Karpas-422 (cell line): Measurements from ENCODE around the gene CATSPER2. TPM values are rescaled to one million over a fixed set of nuclear protein-coding genes. Genes with fewer than 3 reads are reported as not detected.
"Not testable (repeated sequence)": the region's sequence is repeated elsewhere in the genome, so short reads cannot be mapped to it uniquely, and the experiment has no call there.

Source experiments
- DNase-seq: peaks from one replicate; pipeline ENCODE4 v3.0.0-alpha.2; 2015
- H2AFZ ChIP-seq: fragments of 200-600 bp; sonication (generic); 2 replicates; pipeline ENCODE4 v1.6.1; 2014; ENCODE audit warnings: antibody characterized with exemption, low read length, mixed read lengths
- H3K27ac ChIP-seq: fragments of 200-600 bp; sonication (generic); 2 replicates; pipeline ENCODE4 v1.5.1; 2014; ENCODE audit warnings: mild to moderate bottlenecking, low read length, moderate library complexity
- H3K27me3 ChIP-seq: fragments of 200-600 bp; sonication (generic); 2 replicates; pipeline ENCODE4 v1.6.1; 2014; ENCODE audit warnings: low read length, mixed read lengths
- H3K36me3 ChIP-seq: fragments of 200-600 bp; sonication (generic); 2 replicates; pipeline ENCODE4 v1.6.1; 2014; ENCODE audit warnings: low read length, mixed read lengths; ENCODE audit not compliant: insufficient read depth
- H3K4me1 ChIP-seq: fragments of 200-600 bp; sonication (generic); 2 replicates; pipeline ENCODE4 v1.6.1; 2014; ENCODE audit warnings: mild to moderate bottlenecking, low read length, mixed read lengths
- H3K4me2 ChIP-seq: fragments of 200-600 bp; sonication (generic); 2 replicates; pipeline ENCODE4 v1.6.1; 2014; ENCODE audit warnings: low read length, low read depth, mild to moderate bottlenecking; ENCODE audit not compliant: poor library complexity, severe bottlenecking
- H3K4me3 ChIP-seq: fragments of 200-600 bp; sonication (generic); 2 replicates; pipeline ENCODE4 v1.5.1; 2014; ENCODE audit warnings: mild to moderate bottlenecking, antibody characterized with exemption, low read length, mixed read lengths
- H3K79me2 ChIP-seq: fragments of 200-600 bp; sonication (generic); 2 replicates; pipeline ENCODE4 v1.6.1; 2014; ENCODE audit warnings: mild to moderate bottlenecking, low read length, mixed read lengths
- H3K9ac ChIP-seq: fragments of 200-600 bp; sonication (generic); 2 replicates; pipeline ENCODE4 v1.6.0; 2014; ENCODE audit warnings: low read length
- H3K9me2 ChIP-seq: fragments of 200-600 bp; sonication (generic), shearing (Covaris generic); replicated peaks from 2 replicates; pipeline ENCODE4 v1.6.0; 2014; ENCODE audit warnings: mild to moderate bottlenecking, low read length, moderate library complexity; ENCODE audit not compliant: insufficient read depth
- H3K9me3 ChIP-seq: fragments of 300-700, 200-600 bp; sonication (generic); 2 replicates; pipeline ENCODE4 v1.6.1; 2014; ENCODE audit warnings: low read length, mixed read lengths
- H4K20me1 ChIP-seq: fragments of 200-600 bp; sonication (generic); 2 replicates; pipeline ENCODE4 v1.6.1; 2014; ENCODE audit warnings: mild to moderate bottlenecking, antibody characterized with exemption, low read length, low read depth; ENCODE audit not compliant: insufficient read depth
- total RNA-seq: library from RNA; depleted of rRNA; stranded (reverse); fragments of >200 nt; shearing (Covaris generic); gene quantifications from 2 replicates; pipeline ENCODE4 v1.2.3, GENCODE V29; 2014; ENCODE audit warnings: low replicate concordance

The CATSPER2 gene
- total RNA-seq, 1 experiment from 2014 or later = 6.0 TPM

DNA sequence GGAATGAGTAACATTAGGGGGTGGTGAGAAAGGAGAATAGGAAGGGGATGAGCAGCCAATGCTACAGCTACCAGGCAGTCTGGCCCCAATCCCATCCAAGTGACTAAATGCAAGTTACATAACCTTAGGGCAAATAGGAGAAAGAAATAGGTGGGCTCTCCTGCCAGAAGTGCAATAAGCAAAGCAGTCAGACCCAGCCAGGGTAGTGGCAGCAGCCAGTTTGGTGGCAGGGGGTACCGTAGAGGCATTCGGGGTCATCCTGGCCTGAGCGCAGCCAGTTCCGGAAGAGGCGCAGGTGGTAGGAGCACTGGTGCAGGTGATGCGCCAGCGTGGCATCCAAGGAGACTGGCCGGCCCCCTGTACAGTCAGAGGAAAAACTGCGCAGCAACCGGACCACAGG, 11.1 kb upstream of the CATSPER2 start:
- not testable (repeated sequence) for H3K9me3 ChIP-seq, H3K9me2 ChIP-seq, H3K27ac ChIP-seq, H3K79me2 ChIP-seq, H3K4me3 ChIP-seq, H3K9ac ChIP-seq, H3K36me3 ChIP-seq, H3K27me3 ChIP-seq, H3K4me1 ChIP-seq, H3K4me2 ChIP-seq, H2AFZ ChIP-seq, DNase-seq, H4K20me1 ChIP-seq

DNA sequence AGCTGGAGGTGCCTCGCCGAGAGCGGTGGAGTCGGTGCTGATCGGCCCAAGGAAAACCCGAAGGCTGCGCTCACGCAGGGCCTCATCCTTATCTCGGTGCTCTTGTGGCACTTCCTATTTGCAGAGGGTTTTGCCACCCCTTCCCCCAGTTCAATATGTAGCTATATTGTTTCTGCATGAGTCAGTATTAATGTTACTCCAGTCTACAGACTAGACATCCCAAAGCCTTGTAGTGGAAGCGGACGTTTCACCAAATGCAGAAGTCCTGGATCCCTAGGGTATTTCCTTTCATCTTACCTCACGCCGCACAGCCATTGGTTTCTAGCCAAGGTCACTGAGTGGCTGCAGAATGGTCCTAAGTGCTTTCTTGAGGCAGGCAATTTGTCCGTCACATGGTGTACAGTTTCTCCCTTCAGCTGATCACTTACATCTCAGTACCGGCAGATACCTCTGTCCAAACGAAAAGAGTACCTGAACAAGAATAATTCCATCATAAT, 834 bp upstream of the CATSPER2 start:
- DNase-seq = peak; percentile 4
- not testable (repeated sequence) for H4K20me1 ChIP-seq, H3K27ac ChIP-seq, H3K9me2 ChIP-seq, H3K79me2 ChIP-seq, H3K9me3 ChIP-seq, H3K36me3 ChIP-seq, H2AFZ ChIP-seq, H3K27me3 ChIP-seq, H3K4me3 ChIP-seq, H3K4me2 ChIP-seq, H3K9ac ChIP-seq
- peaks cover 16% of the 10 kb centered on the region for H3K4me1 ChIP-seq

DNA sequence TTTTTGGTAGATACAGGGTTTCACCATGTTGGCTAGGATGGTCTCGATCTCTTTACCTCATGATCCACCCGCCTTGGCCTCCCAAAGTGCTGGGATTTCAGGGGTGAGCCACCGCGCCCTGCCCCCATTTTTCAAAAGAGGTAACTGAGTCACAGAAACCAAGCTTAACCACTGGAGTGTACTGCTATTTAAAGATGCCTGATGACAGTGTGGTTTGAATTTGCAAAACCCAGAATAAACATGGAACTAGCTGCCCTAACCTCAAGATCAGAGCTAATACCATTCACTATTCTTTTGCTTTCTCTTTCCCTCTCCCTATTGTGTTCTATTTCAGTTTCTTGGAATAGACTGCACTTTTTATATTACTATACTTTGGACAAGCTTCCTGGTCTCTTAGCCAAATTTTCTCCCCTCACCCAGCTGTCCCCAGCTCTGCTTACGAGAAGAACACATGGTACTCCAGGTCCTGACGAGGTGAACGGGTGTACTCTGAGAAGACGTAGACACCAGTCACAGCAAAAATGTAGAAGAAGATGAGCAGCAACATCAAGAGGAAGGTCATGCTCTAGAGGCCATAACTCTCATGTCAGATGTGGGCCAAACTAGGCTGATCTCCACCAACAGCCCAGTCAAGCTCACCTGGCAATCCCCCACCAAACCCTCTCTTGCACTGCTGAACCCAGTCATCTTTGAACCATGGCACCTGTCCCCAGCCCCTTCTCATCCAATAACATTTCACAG, 10.0 kb downstream of the CATSPER2 start:
- not testable (repeated sequence) for H2AFZ ChIP-seq
- peak; percentile 38 for DNase-seq

DNA sequence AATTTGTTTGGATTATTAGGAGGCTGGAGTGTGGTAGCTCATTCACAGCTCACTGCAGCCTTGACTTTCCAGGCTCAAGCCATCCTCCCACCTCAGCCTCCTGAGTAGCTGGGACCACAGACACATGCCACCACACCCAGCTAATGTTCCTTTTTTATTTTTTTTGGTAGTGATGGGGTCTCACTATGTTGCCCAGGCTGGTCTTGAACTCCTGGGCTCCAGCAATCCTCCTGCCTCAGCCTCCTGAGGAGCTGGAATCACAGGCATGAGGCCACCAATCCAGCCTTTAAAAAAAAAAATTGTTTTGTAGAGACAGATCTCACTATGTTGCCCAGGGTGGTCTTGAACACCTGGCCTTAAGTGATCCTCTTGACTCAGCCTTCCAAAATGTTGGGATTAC, 21.7 kb downstream of the CATSPER2 start:
- not testable (repeated sequence) for H3K4me2 ChIP-seq, H3K27ac ChIP-seq, H2AFZ ChIP-seq, H3K36me3 ChIP-seq, H4K20me1 ChIP-seq, H3K9ac ChIP-seq, H3K79me2 ChIP-seq, H3K4me1 ChIP-seq, H3K9me2 ChIP-seq, H3K27me3 ChIP-seq, H3K4me3 ChIP-seq, H3K9me3 ChIP-seq
- peak; percentile 31 for DNase-seq

More for the DNA sequence above, 10.0 kb downstream of the CATSPER2 start:
- H3K4me3 ChIP-seq, H3K9ac ChIP-seq, H3K9me3 ChIP-seq, H3K4me1 ChIP-seq, H3K36me3 ChIP-seq, H3K9me2 ChIP-seq, H3K27me3 ChIP-seq, H4K20me1 ChIP-seq, H3K27ac ChIP-seq, H3K4me2 ChIP-seq, H3K79me2 ChIP-seq: not testable (repeated sequence)

DNA sequence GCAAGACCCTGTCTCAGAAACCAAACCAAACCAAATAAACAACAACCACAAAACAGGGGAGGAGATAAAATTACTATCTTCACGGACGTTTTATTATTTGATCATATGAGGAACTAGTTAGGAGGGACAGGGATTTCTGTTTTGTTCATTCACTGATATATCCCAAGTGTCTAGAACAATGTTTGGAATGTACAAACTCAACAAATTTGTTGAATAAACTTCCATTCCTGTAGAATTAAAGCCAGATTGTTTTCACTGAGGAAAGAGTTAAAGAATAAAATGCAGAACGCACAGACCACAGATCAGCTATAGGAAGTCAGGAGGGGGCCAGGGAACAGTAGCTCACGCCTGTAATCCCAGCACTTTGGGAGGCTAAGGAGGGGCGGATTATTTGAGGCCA, 23.5 kb downstream of the CATSPER2 start:
- Histone ChIP-seq H3K9me2 (no peaks in the 10 kb centered on the region), H3K9me3 (no peaks in the 10 kb centered on the region), H3K4me2 (no peak overlapping the region), H3K9ac (no peak overlapping the region), H3K36me3 (no peaks in the 10 kb centered on the region), H4K20me1 (no peaks in the 10 kb centered on the region), H2AFZ (no peak overlapping the region), H3K27me3 (no peaks in the 10 kb centered on the region), H3K79me2 (no peaks in the 10 kb centered on the region), H3K27ac (no peak overlapping the region), H3K4me1 (no peaks in the 10 kb centered on the region), H3K4me3 (no peak overlapping the region)
- DNase-seq = peak; percentile 17

DNA sequence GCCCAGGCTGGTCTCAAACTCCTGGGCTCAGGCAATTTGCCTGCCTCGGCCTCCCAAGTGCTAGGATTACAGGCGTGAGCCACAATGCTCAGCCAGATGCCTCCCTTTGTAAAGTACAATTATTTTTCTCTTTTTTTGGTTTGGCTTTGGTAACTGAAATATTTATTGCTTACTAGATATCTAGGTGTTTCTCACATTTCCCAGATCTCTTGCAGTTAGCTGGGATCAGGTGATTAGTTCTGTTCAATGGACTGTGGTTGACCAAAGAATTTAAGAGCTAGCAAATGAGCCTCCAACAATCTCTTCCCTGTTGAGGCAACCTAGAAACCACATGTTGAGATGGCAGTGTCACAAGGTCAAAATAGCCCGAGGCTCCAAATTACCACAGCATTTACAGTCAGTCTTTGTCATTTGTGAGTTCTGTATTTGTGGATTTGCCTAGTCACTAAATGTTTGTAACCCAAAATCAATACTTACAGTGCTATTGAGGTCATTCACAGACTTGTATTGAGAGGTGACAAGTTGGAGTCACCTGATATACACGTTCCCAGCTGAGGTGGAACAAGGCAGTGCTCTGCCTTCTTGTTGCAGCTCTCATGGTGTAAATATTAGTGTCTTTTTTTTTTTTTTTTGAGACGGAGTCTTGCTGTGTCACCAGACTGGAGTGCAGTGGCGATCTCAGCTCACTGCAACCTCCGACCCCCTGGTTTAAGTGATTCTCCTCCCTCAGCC, 26.4 kb downstream of the CATSPER2 start:
- not testable (repeated sequence) for H3K4me1 ChIP-seq, H3K4me3 ChIP-seq, H3K9ac ChIP-seq, H3K36me3 ChIP-seq, H3K9me3 ChIP-seq, H3K4me2 ChIP-seq, H2AFZ ChIP-seq, H3K27me3 ChIP-seq, H3K79me2 ChIP-seq, H3K9me2 ChIP-seq, H4K20me1 ChIP-seq, H3K27ac ChIP-seq, DNase-seq

DNA sequence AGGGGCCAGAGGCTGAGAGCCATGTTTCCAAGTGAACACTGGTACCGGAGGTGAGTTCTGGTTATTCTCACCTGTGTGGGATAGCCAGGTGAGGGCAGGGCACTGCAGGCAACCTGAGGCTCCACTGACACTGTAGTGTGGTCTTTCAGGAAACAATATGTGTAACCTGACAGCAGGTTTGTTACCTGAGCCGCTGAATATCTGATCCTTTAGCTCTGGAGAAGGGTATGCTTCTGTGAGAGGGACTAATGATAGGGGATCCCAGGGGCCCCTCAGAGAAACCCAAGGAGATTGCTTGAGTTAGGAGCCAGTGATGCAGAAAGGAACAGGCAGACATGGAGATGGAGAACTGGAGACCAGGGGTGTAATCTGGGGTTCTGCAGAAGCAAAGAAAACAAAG, 29.9 kb downstream of the CATSPER2 start, which contains the start of gene STRC:
TSS of gene STRC (minus strand) at position 101 of the 400 bp plus-strand sequence. CDS start at position 23, 78 bp downstream.
- H3K4me1 ChIP-seq, H3K9me2 ChIP-seq, DNase-seq: not testable (repeated sequence)

DNA sequence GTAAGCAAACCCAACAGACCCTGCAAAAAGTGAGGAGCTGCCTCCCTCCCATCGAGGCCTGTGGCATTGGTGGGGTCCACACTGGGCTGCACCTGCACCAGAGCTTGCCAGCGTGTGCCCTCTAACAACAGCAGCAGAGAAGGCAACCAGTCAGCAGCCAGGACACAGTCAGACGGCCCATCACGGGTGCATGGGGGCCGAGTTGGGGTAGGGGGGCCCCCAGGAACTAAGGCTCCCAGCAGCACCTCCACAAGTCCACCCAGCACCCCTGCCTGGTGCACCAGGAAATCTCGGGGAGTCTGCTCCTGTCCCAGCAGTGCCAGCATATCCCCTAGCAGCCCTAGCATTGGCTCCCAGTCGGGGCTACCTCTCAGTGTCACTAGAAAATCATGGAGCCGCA, 30.9 kb downstream of the CATSPER2 start:
- H3K79me2 ChIP-seq, H2AFZ ChIP-seq, H3K4me3 ChIP-seq, H3K36me3 ChIP-seq, H3K27me3 ChIP-seq, DNase-seq, H3K27ac ChIP-seq, H3K4me2 ChIP-seq, H4K20me1 ChIP-seq, H3K9ac ChIP-seq, H3K4me1 ChIP-seq, H3K9me2 ChIP-seq, H3K9me3 ChIP-seq: not testable (repeated sequence)

More for the DNA sequence above, 29.9 kb downstream of the CATSPER2 start, which contains the start of gene STRC:
- not testable (repeated sequence) for H3K4me3 ChIP-seq, H3K36me3 ChIP-seq, H3K27me3 ChIP-seq, H3K9me3 ChIP-seq, H2AFZ ChIP-seq, H3K9ac ChIP-seq, H4K20me1 ChIP-seq, H3K4me2 ChIP-seq, H3K27ac ChIP-seq, H3K79me2 ChIP-seq
